ENCODE data around the gene DDI1. TPM values are rescaled to one million over a fixed set of nuclear protein-coding genes. Genes with fewer than 3 reads are reported as not detected.

DDI1 gene
- total RNA-seq, 1 experiment from 2014 or later = not detected

DNA sequence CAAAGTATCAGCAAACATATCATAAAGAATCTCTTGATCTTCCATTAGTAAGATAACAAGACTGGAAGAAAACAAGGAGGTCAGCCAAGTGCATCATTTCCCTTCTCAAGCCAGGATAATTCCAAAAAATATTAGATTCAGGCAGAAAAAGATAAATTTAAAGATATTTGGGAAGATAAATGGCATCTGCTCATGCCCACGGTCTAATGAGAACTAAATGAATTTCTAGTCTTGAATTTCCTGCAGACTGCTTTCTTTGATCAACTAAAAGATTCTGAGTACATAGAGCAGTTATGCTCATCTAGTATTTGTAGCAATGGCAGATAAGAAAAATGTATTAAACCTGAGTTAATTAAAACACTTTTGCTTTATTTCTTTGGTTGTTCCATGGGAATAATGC lies 31.1 kb downstream of the DDI1 start:
- intact Hi-C loops (cut with micrococcal nuclease) = no loop called here
- BruUV-seq (replicated peaks) = no TSS peak
- RAD21 ChIA-PET (ENCODE audit: low non-redundant PET in 1 of 2, low total read pairs in 2 of 2, uncharacterized antibody in 2 of 2, unreplicated experiment in 2 of 2) = no interaction called here

GRCh38 chr11:104073950-104074705 lies 37.7 kb downstream of the DDI1 start:
- ATAC-seq = no peak
- intact Hi-C loops (cut with micrococcal nuclease) = no loop called here
- POLR2A ChIA-PET = no interaction called here

More for the DNA sequence above, 31.1 kb downstream of the DDI1 start:
- Histone ChIP-seq H3K4me1 (ENCODE audit: control insufficient read depth in 1 of 2, insufficient read depth in 2 of 2, low read length in 2 of 2) (no peaks in the 10 kb centered on the region), H4K20me1 (ENCODE audit: insufficient read depth) (no peaks in the 10 kb centered on the region), H3K9me2 (ENCODE audit: insufficient read depth) (no peaks in the 10 kb centered on the region), H3K4me3 (replicated peaks in 1 of 2; ENCODE audit: low read depth in 1 of 2, low read length in 2 of 2) (no peak overlapping the region), H3K36me3 (ENCODE audit: control insufficient read depth in 1 of 2, insufficient read depth in 2 of 2, low read length in 2 of 2) (no peaks in the 10 kb centered on the region), H3K27me3 (ENCODE audit: insufficient read depth, low read length) (no peaks in the 10 kb centered on the region), H3K4me2 (ENCODE audit: low read length) (no peak overlapping the region), H3K27ac (ENCODE audit: low read depth, low read length) (no peak overlapping the region), H2AFZ (ENCODE audit: low read depth, low read length, poor library complexity, severe bottlenecking) (no peak overlapping the region), H3K9me3 (ENCODE audit: control insufficient read depth in 1 of 2, insufficient read depth in 1 of 2, low read depth in 1 of 2, low read length in 2 of 2) (no peaks in the 10 kb centered on the region), H3K79me2 (ENCODE audit: insufficient read depth, low read length) (no peaks in the 10 kb centered on the region), H3K9ac (ENCODE audit: low read length) (no peak overlapping the region)
- ATAC-seq (no peak), DNase-seq (ENCODE audit: low read depth, low spot score) (no peak)
- TF ChIP-seq POLR2A (IDR thresholded peaks at IDR 0.05; ENCODE audit: borderline replicate concordance, extremely low read depth, insufficient read depth, insufficient read length) (no peak), POLR2AphosphoS5 (IDR thresholded peaks at IDR 0.05; ENCODE audit: low read depth, low read length) (no peak)
- CTCF ChIA-PET = no interaction called here
- POLR2A ChIA-PET = no interaction called here

More at GRCh38 chr11:104073950-104074705, 37.7 kb downstream of the DDI1 start:
- ChIA-PET CTCF (no interaction called here), RAD21 (ENCODE audit: low non-redundant PET in 1 of 2, low total read pairs in 2 of 2, uncharacterized antibody in 2 of 2, unreplicated experiment in 2 of 2) (no interaction called here)
- no peaks in the 10 kb centered on the region for H4K20me1 ChIP-seq (ENCODE audit: insufficient read depth)
- H3K4me1 ChIP-seq (ENCODE audit: control insufficient read depth in 1 of 2, insufficient read depth in 2 of 2, low read length in 2 of 2) = no peaks in the 10 kb centered on the region
- no peak overlapping the region for H3K4me2 ChIP-seq (ENCODE audit: low read length)
- H3K9me2 ChIP-seq (ENCODE audit: insufficient read depth) = no peaks in the 10 kb centered on the region
- no peaks in the 10 kb centered on the region for H3K36me3 ChIP-seq (ENCODE audit: control insufficient read depth in 1 of 2, insufficient read depth in 2 of 2, low read length in 2 of 2)
- BruUV-seq (replicated peaks) = no TSS peak
- H3K4me3 ChIP-seq (replicated peaks in 1 of 2; ENCODE audit: low read depth in 1 of 2, low read length in 2 of 2) = no peak overlapping the region
- H2AFZ ChIP-seq (ENCODE audit: low read depth, low read length, poor library complexity, severe bottlenecking) = no peak overlapping the region
- H3K9ac ChIP-seq (ENCODE audit: low read length) = no peak overlapping the region
- TF ChIP-seq ZBTB33 (IDR thresholded peaks at IDR 0.05; ENCODE audit: extremely low read depth, insufficient replicate concordance, low read length) (no peak), YY1 (IDR thresholded peaks at IDR 0.05; ENCODE audit: extremely low read depth, insufficient replicate concordance, low read depth, low read length) (no peak), TCF7L2 (IDR thresholded peaks at IDR 0.05; ENCODE audit: borderline replicate concordance, extremely low read depth, insufficient read depth, insufficient read length) (no peak), SIN3A (IDR thresholded peaks at IDR 0.05; ENCODE audit: low read depth) (no peak), JUND (IDR thresholded peaks at IDR 0.05) (no peak), ZNF274 (IDR thresholded peaks at IDR 0.05; ENCODE audit: low read depth, low read length) (no peak), POLR2AphosphoS5 (IDR thresholded peaks at IDR 0.05; ENCODE audit: low read depth, low read length) (no peak), CBX3 (IDR thresholded peaks at IDR 0.05; ENCODE audit: low read depth) (no peak), CTCF (IDR thresholded peaks at IDR 0.05 in 2 of 3, conservative IDR thresholded peaks at IDR 0.05 in 1 of 3; ENCODE audit: borderline replicate concordance in 1 of 3, insufficient read depth in 1 of 3, low read depth in 2 of 3, low read length in 2 of 3) (no peak), SRF (IDR thresholded peaks at IDR 0.05; ENCODE audit: low read depth) (no peak)
- no peak overlapping the region for H3K27ac ChIP-seq (ENCODE audit: low read depth, low read length)
- no peak for DNase-seq (ENCODE audit: low read depth, low spot score)
- H3K9me3 ChIP-seq (ENCODE audit: control insufficient read depth in 1 of 2, insufficient read depth in 1 of 2, low read depth in 1 of 2, low read length in 2 of 2) = no peaks in the 10 kb centered on the region
- H3K79me2 ChIP-seq (ENCODE audit: insufficient read depth, low read length) = no peaks in the 10 kb centered on the region
- no peaks in the 10 kb centered on the region for H3K27me3 ChIP-seq (ENCODE audit: insufficient read depth, low read length)

Measured in HCT116 (cell line).